22Rv1 (cell line): ENCODE measurements around the gene RUBCNL.
"Not testable (repeated sequence)": the region's sequence is repeated elsewhere in the genome, so short reads cannot be mapped to it uniquely, and the experiment has no call there.

ENCODE experiments used
- H3K27ac ChIP-seq: fragments of 450-650 bp; 2 replicates; pipeline ENCODE4 v1.5.1; 2017
- ZFX ChIP-seq: fragments of 450-650 bp; IDR thresholded peaks from 2 replicates; pipeline ENCODE4 v1.6.1; 2017; ENCODE audit warnings: antibody characterized with exemption, borderline replicate concordance
- TF ChIP-seq, protein P1 (sequence below): fragments of 450-650 bp; IDR thresholded peaks from 2 replicates; pipeline ENCODE4 v1.5.1; 2017; ENCODE audit warnings: mild to moderate bottlenecking

The RUBCNL gene, protein sequence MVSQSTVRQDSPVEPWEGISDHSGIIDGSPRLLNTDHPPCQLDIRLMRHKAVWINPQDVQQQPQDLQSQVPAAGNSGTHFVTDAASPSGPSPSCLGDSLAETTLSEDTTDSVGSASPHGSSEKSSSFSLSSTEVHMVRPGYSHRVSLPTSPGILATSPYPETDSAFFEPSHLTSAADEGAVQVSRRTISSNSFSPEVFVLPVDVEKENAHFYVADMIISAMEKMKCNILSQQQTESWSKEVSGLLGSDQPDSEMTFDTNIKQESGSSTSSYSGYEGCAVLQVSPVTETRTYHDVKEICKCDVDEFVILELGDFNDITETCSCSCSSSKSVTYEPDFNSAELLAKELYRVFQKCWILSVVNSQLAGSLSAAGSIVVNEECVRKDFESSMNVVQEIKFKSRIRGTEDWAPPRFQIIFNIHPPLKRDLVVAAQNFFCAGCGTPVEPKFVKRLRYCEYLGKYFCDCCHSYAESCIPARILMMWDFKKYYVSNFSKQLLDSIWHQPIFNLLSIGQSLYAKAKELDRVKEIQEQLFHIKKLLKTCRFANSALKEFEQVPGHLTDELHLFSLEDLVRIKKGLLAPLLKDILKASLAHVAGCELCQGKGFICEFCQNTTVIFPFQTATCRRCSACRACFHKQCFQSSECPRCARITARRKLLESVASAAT

DNA sequence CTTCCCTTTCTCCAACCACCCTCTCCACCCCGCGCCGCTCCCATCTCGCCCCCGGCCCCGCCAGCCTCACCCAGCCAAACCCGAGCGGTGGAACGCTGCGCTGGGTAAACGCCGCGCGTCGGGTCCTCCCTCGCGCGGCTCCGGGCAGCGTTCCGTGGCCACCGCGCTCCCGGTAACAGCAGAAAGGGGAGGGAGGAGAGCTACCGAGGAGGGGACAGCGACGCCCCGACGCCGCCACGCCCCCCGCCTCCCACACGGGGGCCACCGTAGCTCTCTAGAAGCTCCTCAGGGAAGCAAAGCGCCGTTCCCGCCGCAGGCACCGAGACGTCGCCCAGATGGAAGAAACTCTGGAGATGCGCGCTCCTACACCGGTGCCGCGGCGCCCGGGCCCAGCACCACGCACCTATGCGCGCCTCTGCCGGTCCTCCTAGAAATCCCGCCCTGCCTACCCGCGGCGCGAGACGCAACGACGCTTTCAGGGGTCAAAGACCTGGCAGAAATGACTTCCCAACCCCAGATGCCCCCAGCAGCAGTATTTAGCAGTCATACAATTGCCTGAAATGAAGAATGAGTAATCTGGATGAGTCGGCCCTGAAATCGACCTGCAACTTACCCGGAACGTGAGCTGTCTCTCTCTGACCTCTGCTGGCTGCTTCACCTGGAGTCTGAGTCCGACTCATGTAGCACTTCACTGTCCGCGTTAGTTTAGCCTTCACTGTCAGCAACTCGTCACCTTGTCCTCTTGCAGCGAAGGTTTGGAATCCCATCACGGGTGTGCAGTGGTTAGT lies at the start of gene RUBCNL:
Gene RUBCNL, minus strand, starts transcription at position 189 of the 788 bp plus-strand sequence. CDS start 14,777 bp downstream, outside the sequence.
- H3K27ac ChIP-seq = no peak within 1 kb of the TSS
- no peak for TF ChIP-seq ZFX
- TF ChIP-seq, protein P1, sequence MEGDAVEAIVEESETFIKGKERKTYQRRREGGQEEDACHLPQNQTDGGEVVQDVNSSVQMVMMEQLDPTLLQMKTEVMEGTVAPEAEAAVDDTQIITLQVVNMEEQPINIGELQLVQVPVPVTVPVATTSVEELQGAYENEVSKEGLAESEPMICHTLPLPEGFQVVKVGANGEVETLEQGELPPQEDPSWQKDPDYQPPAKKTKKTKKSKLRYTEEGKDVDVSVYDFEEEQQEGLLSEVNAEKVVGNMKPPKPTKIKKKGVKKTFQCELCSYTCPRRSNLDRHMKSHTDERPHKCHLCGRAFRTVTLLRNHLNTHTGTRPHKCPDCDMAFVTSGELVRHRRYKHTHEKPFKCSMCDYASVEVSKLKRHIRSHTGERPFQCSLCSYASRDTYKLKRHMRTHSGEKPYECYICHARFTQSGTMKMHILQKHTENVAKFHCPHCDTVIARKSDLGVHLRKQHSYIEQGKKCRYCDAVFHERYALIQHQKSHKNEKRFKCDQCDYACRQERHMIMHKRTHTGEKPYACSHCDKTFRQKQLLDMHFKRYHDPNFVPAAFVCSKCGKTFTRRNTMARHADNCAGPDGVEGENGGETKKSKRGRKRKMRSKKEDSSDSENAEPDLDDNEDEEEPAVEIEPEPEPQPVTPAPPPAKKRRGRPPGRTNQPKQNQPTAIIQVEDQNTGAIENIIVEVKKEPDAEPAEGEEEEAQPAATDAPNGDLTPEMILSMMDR = peak; percentile 24; the same call in 1 of the 2 replicates

DNA sequence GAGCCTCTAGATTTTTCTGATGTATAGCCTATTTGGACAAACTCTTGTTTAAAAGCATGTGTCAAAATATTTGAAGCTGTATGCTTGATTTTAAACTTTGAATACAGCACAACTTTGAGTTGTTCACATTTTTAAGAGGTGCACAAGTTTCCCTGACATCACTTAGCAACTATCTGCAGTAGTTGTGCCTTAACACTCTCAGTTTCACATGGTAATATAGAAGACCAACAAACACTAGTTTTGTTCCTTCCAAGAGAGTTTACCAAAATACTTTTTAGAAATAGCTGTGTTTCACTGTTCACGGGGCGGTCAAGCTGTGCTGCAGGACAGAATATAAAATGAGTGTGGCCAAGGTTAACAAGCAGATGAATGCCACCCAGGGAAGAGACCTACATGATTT lies 42.5 kb upstream of the RUBCNL start:
- not testable (repeated sequence) for H3K27ac ChIP-seq

DNA sequence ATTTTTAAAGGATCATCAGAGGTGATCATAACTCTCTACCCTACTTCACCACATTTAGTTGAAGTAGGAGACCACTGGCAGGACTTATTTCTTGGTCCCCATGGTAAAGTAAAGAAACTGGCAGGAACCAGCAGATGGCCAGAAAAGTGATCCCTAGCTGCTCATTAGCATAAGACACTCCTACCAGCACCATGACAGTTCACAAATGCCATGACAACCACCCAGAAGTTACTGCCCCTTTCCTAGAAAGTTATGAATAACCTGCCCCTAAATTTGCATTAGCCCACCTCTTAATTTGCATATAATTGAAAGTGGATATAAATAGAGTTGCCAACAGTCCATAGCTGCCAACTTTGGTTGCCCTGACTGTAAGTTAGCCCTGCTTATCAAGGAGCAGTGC lies 18.4 kb upstream of the RUBCNL start:
- no peak for TF ChIP-seq ZFX
- TF ChIP-seq, protein P1 = no peak
- no peak overlapping the region for H3K27ac ChIP-seq

DNA sequence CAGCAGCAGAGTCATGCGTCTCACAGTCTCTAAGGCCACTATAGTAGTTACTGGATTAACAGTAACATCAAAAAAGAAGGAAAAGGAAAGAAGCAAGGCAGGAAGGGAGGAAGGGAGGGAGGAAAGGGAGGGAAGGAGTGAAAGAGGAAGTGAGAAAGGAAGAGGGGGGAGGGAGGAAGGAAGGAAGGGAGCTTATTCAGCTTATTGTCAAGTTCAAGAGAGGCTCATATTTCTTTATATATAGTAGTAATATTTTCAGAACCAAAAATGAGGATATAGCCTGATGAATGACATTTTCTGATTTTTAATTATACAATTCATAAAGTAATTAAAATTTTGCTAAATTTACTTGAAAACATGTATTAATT lies 17.7 kb upstream of the RUBCNL start:
- H3K27ac ChIP-seq = no peak overlapping the region
- TF ChIP-seq, protein P1 = no peak
- no peak for TF ChIP-seq ZFX

DNA sequence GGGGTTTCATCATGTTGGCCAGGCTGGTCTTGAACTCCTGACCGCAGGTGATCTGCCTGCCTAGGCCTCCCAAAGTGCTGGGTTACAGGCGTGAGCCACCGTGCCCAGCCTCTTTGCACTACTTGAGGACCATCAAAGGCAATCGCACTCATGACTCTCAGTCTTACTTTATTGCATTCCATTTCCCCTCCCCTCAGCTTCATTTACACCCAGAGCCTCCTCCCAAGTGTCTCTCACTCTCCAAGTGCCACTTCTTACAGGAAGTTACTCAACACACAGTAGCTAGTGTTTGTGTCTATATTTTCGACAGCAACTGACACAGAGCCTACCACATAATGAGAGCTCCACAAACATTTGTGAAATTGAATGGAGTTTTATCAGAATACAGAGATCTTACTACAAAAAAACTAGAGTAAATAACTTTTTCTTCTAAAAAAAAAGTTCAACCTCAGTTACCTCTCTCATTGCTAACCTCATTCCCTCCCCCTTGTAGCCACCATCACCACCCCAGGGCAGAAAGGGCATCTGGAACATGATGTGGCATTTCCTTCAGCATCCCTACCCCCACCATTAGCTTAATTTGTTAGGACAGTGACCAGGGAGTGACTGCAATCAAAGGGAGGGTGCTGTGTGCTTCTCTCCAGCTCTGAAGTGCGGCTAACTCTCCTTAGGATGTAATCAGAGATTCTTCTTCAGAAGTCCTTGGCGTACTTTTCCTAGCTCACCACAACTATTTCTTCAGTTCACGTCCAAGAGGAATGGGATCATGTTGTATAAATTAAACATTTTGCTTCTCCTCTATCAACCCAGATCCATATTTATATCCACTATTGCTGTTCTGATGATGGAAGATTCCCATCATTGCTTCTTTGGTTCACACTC lies 17.0 kb upstream of the RUBCNL start:
- TF ChIP-seq, protein P1 = no peak
- no peak for TF ChIP-seq ZFX
- H3K27ac ChIP-seq = no peak overlapping the region

DNA sequence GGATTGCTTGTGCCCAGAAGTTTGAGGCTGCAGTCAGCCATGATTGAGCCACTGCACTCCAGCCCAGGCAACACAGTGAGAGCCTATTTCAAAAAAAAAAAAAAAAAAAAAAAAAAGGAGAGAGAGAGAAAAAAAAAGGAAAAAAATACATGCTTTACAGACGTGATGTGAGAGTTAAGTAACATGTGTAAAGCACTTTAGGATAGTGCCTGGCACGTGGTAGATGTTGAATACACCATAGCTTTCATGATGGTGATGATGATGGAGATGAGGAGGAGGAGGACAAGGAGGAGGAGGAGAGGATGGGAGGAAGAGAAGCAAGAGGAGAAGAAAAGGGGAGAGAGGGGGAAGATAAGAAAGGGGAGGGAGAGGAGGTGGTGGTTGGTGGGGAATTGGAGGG lies 15.1 kb upstream of the RUBCNL start:
- TF ChIP-seq ZFX = no peak
- TF ChIP-seq, protein P1 = no peak
- H3K27ac ChIP-seq = no peak overlapping the region

DNA sequence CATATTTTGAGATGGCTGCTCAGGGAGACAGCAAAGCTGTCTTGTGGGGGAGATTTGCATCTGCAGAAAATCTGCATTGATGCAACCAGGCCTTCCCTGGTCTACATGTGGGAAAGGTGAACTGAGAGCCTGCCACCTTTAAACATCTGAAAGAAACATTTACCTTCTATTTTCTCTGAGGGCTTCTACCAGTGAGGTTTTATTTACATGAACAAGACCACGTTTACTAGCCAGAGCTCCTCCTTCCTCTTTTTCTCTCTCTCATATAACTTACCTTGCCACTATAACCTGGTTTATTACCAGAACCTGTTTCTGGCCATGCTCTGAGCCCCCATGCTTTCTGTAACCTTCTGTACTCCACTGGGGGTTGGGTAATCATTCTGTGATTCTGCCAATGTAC lies 14.4 kb upstream of the RUBCNL start:
- no peak overlapping the region for H3K27ac ChIP-seq
- TF ChIP-seq, protein P1 = no peak
- no peak for TF ChIP-seq ZFX
